NCI-H1694 (cell line): Measurements from ENCODE around the gene TNFAIP3.

Source experiments
- DNase-seq: peaks from one replicate; lab custom pipeline; 2025; lab: John Stamatoyannopoulos, UW

TNFAIP3 gene

DNA sequence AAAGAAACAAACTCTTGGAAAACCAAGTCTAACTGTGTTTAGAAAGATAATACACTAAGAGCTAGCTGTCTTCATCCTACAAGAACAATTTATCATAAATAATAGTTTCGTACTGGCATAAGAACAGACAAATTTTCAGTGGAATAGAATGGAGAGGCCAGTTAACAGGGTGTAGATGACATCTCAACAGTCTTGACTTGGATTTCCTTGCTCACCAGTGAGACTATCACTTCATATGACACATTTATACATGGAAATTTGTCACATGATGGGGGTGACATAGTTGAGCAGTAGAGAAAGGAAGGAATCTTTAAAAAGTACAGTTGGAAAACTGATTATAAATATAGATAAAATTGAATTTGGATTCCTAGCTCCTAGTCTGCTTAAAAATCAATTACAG, 35.6 kb downstream of the TNFAIP3 start:
- DNase-seq = no peak

GRCh38 chr6:137903274-137903932, 36.3 kb downstream of the TNFAIP3 start:
- no peak for DNase-seq

DNA sequence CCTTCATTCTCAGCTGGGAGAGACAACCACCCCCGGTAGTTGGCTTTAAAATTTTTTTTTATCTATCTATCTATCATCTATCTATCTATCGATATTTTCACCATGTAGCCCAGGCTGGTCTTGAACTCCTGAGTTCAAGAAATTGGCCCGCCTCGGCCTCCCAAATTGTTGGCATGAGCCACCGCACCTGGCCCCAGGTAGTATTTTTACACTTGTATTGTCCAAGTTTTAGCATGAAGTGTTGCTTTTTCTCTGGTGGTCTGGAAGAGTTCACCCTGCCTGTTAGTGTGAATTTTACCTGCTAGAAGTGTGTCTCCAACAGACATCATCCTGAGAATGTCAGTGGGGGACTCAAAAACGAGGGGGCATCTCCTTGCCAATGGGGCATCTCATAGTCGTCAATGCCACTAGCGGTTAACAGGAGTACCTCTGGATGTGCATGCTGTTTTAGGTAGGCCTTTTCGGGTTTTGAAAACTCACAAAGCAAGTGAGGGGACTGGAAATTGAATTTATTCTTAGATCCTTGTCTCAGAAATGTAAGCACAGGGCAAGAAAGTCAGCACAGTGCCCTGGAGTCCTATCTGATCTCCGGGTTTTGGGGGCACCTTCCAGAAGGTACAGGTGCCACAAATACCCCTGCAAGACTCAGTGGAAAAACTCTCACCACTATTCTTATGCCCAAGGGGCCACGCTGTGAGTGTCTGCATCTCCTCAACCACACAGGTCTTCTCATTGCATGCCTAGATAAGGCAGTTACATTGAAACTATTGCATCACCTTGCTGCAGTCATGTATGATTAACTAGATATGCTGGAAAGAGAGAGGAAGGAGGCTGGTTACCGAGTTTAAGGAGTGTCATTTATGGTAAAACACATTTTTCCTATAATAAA, 37.1 kb downstream of the TNFAIP3 start:
- DNase-seq = no peak

DNA sequence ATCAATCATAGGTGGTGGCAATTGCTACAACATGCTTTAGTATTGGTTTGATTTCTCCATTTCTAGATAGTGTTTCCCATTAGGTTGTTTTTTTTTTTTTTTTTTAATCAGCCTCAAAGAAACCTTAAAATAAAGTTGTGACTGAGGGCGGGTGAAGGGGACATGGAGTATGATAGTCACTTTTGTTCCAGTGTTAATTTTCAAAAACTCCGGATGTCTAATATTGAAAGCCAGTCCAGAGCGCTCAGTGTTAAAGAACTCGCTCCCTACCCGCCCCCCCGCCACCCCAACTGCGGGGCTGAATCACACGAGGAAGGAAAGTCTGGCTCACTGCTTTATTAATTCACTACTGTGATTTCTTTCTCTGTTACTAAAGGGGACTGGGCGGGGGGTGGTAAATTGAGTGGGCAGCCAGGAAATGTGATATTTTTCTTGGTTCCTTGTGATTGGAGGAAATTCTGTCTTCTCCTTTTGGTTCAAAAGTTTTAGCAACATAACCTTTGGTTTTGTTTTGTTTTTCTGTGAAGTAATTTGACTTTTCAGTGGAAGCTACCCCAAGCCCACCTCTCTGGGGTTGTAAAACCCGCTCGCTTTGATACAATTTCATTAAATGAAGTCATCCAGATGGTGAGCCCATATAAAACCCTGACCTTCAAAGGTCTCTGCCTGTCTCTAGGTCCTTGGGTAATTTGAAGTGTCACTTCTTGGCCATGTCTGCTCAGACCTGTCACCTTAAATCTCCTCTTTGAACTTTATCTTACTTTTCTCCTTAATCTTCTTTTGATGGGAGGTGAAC, 38.0 kb downstream of the TNFAIP3 start:
- no peak for DNase-seq

- no peak for DNase-seq
These were observed 39.0 kb downstream of the TNFAIP3 start for GRCh38 chr6:137906020-137906472.

DNA sequence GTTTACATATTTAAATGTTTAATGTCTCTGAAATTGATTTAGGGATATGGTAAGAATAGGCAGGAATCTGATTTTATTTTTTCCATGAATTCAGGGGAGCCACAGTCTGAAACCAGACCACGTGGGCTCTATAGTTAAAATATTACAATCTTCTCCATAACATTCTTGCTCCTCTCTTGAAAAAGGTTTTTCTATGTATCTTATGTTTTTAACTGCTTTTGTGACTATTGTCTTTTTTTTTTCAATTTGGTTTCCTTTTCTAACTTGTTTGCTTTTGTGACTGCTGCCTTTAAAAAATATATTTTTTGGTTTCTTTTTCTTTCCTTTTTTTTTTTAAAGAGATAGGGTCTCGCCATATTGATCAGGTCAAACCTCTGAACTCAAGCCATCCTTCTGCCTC, 40.1 kb downstream of the TNFAIP3 start:
- no peak for DNase-seq

- no peak for DNase-seq
These were observed 42.5 kb downstream of the TNFAIP3 start for GRCh38 chr6:137909533-137909932.

DNA sequence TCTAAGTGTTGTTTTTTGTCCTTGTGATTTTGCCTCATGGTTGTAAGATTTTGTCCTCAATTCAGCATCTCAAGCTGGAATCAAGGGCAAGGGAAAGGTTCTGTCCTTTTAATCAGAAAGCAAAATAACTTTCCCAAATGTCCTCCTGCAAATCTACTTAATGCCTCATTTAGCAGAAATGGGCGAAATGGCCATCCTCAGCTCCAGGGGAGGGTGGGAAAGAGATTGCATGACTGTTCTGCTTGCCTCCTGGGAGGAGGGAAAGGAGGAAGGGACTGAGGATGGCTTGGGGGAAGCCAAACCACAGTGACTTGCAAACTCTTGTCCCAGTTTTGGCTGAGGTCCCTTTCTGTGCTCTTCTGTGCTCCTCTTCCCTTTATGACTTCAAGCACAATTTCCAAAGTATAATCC, 43.4 kb downstream of the TNFAIP3 start:
- DNase-seq = no peak

GRCh38 chr6:137910843-137911456, 43.9 kb downstream of the TNFAIP3 start:
- DNase-seq = no peak

DNA sequence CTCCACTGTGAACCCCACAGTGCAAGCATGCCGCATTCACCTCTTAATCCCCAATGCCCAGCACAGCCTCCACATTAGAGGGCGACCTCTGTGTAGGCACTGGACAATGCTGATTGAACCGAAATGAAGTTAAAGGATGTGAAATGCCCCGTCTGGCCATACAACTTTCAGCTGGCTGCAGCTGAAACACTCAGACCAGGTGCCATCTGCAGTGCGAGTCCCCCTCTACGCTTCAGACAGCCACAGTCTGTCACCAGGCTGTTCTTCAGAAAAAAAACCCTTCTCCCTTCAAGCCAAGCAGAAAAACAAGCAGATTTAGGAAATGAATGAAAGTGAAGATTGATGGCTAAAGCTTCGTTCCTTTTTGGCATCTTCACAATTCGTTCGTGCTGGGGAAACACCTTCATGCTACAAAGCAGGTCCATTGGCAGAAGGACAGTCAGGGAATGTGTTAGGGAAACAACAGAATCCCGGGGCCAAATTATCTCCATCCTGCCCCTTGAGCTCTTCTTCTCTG, 44.7 kb downstream of the TNFAIP3 start:
- DNase-seq = no peak

GRCh38 chr6:137912813-137913212, 45.8 kb downstream of the TNFAIP3 start:
- DNase-seq = no peak

- no peak for DNase-seq
These were observed 46.4 kb downstream of the TNFAIP3 start for GRCh38 chr6:137913434-137913833.

GRCh38 chr6:137913996-137914529, 47.0 kb downstream of the TNFAIP3 start:
- no peak for DNase-seq

- DNase-seq = no peak
These were observed 47.6 kb downstream of the TNFAIP3 start for GRCh38 chr6:137914530-137915193.

- DNase-seq = no peak
These were observed 48.7 kb downstream of the TNFAIP3 start for GRCh38 chr6:137915790-137916189.

DNA sequence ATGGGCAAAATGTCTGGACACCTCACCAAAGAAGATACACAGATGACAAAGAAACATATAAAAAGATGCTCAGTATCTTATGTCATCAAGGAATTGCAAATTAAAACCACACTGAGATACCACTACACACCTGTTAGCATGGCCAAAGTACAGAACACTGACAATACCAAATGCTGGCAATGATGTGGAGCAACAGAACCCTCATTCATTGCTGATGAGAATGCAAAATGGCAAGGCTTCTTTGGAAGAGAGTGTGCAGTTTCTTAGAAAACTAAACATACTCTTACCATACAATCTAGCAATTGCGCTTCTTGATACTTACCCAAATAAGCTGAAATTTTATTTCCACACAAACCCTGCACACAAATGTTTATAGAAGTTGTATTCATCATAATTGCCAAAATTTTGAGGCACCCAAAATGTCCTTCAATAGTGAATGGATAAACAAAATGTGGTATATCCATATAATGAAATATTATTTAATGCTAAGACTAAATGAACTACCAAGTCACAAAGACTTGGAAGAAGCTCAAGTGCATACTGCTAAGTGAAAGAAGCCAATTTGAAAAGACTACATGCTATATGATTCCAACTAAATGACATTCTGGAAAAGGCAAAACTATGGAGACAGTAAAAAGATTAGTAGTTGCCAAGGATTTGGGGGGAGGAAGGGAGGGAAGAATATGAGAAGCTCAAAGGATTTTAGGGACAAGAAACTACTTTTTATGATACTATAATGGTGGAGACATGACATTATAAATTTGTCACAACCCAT, 50.7 kb downstream of the TNFAIP3 start:
- DNase-seq = no peak

DNA sequence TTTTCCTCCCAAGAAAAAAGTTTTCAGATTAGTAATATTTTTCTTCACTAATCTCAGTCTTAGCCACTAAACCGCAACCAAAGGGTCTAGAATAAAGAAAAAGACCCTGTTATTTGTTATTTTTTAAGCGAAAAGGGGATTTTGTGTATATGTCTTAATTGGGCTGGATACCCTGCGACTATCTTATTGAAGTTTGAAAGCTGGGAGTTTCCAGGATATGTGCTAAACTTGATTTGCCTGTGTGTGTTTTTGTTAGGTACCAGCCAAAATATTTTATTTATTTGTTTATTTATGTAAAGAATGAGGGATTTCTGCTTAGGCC, 52.4 kb downstream of the TNFAIP3 start:
- no peak for DNase-seq

GRCh38 chr6:137919837-137920730, 53.0 kb downstream of the TNFAIP3 start:
- DNase-seq = no peak

DNA sequence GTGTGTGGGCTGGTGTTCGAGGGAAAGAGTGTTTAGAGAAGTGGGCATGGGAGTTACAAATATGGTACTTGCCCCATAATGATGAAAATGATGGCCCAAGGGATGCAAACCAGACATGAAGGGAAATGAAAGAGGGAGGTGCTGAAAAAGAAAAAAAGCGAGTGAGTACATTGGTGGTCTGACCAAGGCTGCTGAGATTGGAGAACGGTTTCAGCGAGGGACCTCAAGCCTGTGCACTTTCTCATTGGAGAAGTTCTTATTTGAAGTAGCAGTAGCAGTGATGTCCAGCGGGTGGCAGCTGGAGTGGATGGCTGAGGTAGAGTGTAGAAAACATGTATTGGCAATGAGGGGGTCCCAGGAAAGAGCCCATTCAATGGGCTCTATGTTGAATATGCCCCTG, 54.8 kb downstream of the TNFAIP3 start:
- DNase-seq = no peak
